Measurements from ENCODE around the gene CTRB1.
A peak's percentile ranks its signal among the peaks of the same experiment; 100 is the strongest.
"Not testable (repeated sequence)": the region's sequence is repeated elsewhere in the genome, so short reads cannot be mapped to it uniquely, and the experiment has no call there.

Gene CTRB1

GRCh38 chr16:75204905-75205304 lies 13.9 kb upstream of the CTRB1 start:
- not testable (repeated sequence) for DNase-seq

DNA sequence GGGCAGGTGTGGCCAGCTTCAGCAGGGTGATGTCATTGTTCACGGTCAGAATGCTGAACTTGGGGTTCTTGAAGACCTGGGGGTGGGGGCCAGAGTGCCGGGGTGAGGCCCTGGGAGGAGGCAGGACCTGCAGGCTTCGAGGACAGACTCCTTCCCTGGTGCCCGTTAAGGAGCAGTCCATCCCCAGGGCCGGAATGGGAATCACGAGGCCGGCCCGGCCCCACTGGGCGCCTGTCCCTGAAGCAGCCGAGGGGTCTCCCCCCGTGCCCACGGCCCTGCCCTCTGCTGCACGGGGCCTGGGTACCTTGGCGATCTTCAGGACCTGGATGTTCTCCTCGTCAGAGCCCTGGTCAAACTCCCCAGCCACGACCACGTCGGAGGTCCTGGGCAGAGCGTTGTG lies 13.3 kb upstream of the CTRB1 start:
- not testable (repeated sequence) for DNase-seq

GRCh38 chr16:75205961-75206748 lies 12.6 kb upstream of the CTRB1 start:
- not testable (repeated sequence) for DNase-seq

DNA sequence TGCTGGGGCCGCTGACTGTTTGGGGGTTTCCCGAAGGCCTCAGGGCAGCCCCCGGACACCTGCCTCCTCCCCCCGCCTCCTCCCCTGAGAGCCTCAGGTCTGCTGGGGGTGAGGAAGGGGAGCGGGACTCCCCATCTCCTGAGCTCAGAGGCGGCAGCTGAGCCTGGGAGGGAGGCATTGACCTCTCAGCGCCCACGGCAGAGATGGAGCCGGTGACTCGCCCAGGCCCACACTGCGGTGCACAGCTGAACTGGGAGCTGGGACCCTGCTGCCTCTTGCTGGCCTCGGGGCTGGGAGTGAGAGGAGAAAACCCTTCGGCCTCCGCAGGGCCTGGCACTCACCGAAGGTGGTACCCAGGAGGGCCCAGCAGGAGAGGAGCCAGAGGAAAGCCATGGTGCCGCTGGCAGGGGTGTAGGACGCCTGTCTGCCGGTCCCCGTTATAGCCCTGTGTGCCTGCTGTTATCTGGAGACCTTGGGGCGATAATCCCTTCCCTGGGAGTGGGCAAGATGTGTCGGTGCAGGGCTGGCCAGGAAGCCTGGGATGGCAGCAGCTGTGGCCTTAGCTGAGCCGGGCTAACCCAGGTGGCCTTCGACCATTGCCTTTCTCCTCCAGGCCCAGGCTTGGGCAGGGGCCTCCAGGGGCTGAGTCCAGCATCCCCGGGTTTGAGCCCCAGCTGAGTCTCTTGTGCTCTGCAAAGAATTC lies 11.9 kb upstream of the CTRB1 start, which contains the start of gene CTRB2:
CTRB2 (minus strand) TSS at position 413 of the 703 bp plus-strand sequence; CDS start at position 393, 20 bp downstream.
- DNase-seq = no peak

DNA sequence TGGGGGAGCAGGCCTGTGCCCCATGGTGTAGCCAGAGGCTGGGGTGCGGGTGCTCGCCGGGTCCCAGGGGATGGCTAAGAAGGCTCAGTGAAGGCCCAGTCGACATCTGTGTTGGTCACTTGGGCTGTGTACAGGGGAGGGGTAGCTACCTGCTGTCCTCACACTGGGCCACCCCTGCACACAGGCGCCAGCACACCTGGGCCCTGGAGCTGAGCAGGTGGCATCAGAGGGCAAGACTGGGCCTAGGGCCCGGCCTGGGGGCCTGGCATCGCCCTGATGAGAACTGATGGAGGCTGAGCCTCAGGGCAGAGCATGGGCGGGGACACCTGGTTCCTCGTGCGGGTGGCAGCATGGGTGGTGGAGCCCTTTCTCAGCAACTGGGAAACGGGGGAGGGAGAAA lies 11.0 kb upstream of the CTRB1 start:
- no peak for DNase-seq

DNA sequence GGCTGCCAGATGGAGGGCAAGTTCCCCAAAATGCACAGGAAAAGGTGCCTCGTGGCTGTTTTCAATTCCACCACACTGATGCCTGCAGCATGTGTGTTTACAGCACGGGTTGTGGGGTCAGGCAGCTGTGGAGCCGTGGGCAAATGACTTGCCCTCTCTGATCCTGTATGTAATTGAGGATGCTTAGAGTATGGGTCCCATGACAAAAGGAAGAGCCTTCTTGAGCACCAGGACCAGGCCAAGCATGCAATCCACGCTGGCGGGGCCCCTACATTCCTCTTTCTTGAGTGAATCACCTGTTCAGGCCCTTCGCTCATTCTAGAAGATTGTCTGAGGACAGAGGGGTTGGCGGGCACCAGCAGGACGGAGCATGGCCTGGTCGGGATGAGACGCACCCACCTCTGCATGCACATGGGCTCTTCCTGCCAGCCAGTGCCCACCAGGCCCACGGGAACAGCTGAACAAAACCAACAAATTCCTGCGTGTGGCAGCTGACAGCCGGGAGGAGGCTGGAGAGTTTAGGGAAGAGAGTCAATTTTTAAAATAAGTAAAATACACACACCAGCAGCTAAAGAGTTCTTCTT lies 10.5 kb upstream of the CTRB1 start:
- no peak for DNase-seq

DNA sequence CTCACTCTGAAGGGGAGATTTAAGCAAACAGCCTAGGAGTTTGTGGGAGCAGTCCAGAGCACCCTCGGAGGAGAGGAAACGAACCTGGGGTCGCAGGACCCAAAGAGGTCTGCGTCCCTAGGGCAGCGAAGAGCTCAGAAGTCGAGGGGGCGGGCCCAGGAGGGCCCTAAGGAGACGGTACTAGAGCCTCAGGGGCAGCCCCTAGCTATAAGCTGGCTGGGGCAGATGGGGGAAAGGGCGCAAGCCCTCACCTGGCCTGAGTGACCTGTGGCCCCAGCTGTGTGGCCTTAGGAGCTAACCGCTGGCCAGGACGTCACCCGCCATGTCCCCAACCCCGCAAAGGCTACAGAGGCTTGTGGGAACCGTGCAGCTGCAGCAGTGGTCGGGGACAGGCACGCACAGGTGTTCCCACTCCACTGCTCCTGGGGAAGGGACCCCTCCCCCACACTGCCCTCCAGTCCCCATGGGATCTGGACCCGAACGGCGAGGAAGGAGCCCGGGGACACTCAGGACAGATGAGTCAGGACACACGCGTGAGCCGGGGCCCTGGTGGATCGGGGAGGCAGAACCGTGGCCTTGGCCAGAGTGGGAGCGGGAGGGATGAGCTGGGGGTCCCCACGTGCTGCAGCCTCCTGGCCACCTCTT lies 9.8 kb upstream of the CTRB1 start:
- no peak for DNase-seq

DNA sequence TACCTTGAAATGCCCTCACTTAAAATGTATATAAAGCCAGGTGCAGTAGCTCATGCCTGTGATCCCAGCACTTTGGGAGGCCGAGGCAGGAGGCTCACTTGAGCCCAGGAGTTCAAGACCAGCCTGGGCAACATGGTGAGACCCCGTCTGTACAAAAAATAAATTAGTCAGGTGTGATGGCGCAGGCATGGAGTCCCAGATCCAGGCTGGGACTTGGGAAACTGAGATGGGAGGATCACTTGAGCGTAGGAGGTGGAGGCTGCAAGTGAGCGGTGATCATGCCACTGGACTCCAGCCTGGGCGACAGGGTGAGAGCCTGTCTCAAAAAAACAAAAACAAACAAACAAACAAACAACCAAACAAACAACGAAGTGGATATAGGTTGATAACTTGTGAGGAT lies 9.3 kb upstream of the CTRB1 start:
- DNase-seq = not testable (repeated sequence)

GRCh38 chr16:75209944-75210343 lies 8.8 kb upstream of the CTRB1 start:
- DNase-seq = no peak

- DNase-seq = not testable (repeated sequence)
Measured at GRCh38 chr16:75211286-75211685, 7.5 kb upstream of the CTRB1 start.

DNA sequence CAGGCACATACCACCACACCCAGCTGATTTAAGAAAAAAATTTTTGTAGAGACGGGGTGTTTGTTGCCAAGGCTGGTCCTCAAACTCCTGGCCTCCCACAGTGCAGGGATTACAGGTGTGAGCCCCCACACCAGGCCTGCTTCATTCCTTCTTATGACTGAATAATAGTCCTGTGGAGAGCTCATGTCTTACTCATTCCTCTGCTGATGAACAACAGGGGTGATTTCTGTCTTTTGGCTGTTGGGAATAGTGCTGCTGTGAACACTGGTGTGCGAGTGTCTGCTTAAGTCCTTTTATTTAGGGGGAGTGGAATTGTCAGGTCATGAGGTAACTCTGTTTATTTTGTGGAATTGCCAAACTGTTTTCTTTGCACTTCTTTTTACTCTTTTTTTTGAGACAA lies 2.7 kb upstream of the CTRB1 start:
- peak; percentile 33 for DNase-seq

DNA sequence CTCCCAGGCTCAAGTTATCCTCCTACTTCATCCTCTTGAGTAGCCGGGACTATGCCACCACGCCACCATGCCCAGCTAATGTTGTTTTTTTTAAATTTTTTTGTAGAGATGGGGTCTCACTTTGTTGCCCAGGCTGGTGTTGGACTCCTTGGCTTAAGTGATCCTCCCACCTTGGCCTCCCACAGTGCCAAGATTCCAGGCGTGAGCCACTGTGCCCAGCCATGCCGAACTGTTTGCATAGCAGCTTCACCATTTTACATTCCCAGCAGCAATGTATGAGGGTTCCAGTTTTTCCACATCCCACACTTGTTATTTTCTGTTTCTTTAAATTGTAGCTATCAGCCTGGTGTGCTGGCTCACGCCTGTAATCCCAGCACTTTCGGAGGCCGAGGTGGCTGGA lies 2.2 kb upstream of the CTRB1 start:
- peak; percentile 23 for DNase-seq

- no peak for DNase-seq
Measured at GRCh38 chr16:75217389-75217851, 1.4 kb upstream of the CTRB1 start.

GRCh38 chr16:75219088-75219487 lies 300 bp downstream of the CTRB1 start:
- no peak for DNase-seq

DNA sequence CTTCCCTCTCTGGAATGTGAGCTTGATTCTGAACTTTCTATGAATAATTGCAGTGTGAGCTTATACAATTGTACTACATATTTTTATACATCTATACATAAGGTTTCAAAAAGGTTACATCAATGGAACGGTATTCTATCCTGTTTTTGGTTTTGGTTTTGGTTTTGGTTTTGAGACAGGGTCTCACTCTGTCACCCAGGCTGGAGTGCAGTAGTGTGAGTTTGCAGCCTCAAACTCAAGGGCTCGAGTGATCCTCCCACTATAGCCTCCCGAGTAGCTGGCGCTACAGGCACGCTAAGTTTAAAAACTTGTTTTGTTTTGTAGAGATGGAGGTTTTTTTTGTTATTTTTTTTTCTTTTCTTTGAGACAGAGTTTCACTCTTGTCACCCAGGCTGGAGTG lies 1.1 kb downstream of the CTRB1 start:
- DNase-seq = no peak

DNA sequence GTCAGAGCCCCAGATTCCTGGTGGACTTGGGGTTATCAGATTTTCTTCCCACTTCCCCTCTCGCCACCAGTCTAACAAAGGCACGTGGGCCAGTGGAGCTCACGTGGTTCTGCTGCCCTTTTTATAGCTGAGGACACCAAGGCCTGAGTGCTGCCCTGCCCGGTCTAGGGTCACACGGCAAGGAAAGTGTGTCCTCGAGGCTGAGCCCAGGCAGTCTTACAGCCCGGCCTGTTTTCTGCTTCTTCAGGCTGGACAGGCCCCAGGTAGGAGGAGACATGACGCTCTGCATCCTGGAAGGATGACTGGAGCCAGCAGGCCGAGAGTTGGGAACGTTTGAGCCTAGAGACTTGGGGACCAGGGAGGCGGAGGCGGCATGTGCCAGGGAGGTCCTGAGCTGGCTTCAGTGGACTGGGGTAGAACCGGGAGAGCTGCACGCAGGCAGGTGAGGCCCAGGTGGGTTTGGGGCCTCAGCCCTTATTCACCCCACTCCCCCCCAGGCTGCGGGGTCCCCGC lies 3.5 kb downstream of the CTRB1 start:
- DNase-seq = no peak

DNA sequence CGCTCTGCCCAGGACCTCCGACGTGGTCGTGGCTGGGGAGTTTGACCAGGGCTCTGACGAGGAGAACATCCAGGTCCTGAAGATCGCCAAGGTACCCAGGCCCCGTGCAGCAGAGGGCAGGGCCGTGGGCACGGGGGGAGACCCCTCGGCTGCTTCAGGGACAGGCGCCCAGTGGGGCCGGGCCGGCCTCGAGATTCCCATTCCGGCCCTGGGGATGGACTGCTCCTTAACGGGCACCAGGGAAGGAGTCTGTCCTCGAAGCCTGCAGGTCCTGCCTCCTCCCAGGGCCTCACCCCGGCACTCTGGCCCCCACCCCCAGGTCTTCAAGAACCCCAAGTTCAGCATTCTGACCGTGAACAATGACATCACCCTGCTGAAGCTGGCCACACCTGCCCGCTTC lies 4.3 kb downstream of the CTRB1 start:
- not testable (repeated sequence) for DNase-seq

DNA sequence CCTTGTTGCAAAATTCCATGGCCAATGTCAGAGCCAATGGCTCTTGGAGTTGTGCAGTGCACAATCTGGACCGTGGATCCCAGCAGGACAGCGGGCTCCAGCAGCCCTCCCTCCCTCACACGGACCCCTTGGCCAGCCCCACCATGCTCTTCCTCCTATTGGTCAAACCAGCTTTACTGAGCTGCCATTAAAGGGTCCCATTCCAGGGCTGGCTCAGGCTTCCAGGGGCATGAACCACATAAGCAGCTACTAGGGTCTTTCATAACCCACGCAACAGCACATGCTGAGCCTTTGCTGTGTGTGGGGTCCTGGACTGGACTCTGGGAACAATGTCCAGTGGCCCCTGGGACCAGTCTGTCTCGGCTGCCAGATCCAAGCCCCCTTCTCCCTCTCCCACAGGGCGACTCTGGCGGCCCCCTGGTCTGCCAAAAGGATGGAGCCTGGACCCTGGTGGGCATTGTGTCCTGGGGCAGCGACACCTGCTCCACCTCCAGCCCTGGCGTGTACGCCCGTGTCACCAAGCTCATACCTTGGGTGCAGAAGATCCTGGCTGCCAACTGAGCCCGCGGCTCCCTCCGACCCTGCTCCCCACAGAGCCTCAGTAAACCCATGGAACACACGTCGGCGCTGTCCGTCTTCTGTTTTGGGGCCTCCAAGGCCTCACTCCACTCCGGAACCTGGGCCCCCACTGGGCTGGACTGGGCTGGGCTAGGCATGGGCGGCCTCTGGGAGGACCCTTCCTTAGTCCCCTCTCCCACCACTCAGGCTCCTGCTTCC lies 5.7 kb downstream of the CTRB1 start:
- no peak for DNase-seq

- no peak for DNase-seq
Measured at GRCh38 chr16:75225092-75225491, 6.3 kb downstream of the CTRB1 start.

DNA sequence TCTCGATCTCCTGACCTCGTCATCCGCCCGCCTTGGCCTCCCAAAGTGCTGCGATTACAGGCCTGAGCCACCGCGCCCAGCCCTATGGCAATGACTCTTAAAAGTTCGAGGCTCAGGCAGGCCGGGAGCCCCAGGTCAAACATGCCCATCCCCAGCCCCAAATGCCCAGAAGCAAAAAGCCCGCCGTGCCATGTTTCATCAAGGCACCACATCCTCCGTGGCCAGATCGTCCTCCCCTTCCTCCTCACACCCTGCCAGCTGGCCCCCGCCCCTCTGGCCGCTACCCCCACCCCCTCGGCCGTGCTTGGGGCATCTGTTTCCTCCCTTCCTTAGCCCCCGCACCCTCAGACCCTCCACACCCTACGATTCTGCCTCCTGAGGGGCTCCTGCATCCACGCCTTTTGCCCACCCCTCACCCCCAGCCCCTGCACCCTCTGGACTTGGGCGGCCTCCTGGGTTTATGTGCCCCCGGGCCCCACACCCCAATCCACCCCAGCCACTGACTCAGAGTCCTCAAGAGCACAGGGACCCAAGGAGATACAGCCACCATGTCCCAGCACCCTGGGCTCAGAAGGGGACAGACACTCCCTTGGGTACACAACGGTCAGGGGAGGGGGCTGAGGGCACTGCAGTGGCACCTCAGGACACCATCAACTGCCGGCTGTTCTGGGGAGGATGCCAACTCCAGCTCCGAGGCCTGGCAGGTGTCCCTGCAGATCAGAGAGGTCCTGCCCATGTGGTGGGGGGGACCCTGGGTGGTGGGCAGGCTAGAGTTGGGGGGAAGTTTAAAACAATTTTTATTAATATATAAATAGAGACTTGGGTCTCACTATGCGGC lies 7.1 kb downstream of the CTRB1 start:
- no peak for DNase-seq

All from kidney glomerular epithelial cell (primary cell).